PFSK-1 (cell line): ENCODE measurements around the gene MEF2C.

Source experiments
- FOXP2 ChIP-seq: optimal IDR thresholded peaks from 2 replicates; pipeline ENCODE3; 2011; ENCODE audit warnings: borderline replicate concordance, control low read depth, inconsistent platforms; ENCODE audit not compliant: insufficient read depth; ENCODE audit errors: extremely low read length, extremely low read depth
- POLR2AphosphoS5 ChIP-seq: IDR thresholded peaks from 2 replicates; pipeline ENCODE4 v1.6.1; 2012; ENCODE audit warnings: low read depth, mild to moderate bottlenecking, control low read depth, low read length, moderate library complexity

GRCh38 chr5:88879724-88880123 is 3.3 kb downstream of the MEF2C start:
- TF ChIP-seq POLR2AphosphoS5 (no peak), FOXP2 (no peak)
